ENCODE measurements around the gene INAFM2.

The INAFM2 gene

DNA sequence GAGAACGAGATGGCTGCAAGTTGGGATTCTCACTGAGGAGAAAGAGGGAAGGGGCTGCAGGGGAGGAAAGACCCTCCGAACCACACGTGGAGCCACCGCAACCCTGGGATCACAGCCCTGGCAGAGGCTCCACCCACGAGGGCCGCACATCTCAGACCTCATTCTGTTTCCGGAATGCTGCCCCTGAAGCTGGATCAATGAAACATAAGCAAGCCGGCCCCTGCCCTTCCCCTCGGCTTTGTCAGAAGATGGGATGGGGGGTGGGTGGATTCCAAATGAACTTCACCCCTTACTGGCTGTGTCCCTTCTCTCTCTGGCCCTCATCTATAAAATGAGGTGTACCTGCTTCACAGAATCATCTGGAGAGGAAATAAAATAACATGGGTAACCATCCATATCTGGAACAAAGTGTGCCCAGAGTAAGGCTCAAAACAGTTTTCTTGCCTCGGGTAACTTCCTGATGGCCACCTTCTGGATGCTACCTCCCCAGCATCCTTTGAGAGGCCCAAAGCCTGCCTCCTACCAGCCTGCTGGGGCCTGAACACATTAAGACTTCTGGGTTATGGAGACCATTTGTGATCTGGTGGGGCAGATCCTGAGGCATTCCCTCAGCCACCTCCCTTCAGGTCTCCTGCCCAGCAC, 21.9 kb downstream of the INAFM2 start:
- no peak for DNase-seq

DNA sequence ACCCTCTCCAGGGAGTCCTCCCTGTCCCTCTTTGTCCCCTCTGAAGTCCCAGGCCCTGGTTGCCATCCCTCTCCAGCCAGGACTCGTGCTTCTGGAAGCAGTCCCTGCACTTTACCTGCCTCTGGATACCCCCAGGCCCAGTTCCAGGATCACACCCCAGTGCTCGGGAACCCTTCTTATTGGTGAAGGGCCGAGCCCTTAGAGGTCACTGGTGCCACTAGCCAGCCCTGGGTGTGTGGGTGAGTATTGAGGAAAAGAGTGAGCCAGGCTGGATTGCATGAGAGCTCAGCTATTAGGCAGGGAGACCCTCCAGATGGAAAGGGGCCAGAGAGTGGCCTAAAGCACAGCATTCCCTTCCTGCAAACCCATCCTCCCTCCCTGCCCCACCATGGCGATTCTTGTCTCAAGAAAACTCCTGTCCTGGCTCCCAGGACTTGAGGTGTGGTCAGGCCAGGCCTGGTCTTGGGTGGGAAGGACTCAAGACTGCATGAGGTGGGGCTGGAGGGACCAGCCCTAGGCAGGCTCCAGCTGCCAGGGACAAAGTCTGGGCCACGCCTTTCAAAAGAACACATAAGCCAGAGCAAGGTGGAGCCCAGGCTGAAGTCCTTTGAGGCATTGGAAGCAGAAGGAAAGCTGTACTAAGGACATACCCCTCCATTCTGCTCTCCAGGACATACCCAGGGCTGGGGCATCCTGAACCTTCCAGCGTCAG, 22.5 kb downstream of the INAFM2 start:
- DNase-seq = no peak

DNA sequence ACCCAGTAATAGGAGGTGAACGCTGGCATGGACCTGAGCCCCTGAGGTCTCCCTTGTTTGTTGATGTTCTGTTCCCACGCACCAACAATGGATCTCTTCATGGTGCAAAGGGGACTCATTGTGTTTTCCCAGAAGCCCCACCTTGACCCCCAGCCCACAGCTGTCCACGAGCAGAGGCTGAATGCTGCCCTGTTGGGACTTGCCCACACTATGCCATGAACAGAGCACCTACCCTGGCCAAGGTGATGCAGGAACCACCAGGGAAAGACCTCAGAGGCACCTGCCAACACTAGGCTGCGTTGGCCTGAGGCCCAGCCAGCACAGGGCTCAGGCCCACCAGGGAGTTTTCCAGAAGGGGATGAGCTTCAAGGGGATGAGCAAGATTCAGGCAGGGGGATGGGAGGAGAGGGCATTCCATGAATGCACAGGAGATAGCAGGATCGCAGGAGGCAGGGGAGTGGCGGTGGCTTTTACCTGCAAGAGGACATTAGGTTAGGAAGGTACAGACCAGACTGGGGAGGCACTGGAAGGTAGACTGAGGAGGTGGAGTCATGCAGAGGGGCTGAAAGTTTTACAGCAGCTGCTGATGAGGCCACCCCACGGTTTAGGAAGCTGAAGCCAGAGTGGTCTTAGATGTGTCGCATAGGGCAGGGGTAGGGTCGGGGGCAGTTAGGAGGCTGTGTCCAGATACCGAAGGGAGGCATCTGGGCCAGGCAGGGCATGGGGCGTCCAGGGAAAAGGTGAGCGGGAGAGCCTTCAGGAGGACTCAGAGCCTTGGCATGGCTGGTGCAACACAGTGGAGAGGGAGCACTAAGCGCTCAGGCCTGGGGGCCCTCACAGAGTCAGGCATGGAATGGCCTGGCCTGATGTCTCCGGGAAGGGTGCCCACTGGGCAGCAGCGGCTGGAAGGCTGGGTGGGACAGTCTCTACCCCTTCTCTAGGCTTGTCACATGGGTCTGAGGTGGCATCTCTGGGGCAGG, 23.4 kb downstream of the INAFM2 start:
- no peak for DNase-seq

DNA sequence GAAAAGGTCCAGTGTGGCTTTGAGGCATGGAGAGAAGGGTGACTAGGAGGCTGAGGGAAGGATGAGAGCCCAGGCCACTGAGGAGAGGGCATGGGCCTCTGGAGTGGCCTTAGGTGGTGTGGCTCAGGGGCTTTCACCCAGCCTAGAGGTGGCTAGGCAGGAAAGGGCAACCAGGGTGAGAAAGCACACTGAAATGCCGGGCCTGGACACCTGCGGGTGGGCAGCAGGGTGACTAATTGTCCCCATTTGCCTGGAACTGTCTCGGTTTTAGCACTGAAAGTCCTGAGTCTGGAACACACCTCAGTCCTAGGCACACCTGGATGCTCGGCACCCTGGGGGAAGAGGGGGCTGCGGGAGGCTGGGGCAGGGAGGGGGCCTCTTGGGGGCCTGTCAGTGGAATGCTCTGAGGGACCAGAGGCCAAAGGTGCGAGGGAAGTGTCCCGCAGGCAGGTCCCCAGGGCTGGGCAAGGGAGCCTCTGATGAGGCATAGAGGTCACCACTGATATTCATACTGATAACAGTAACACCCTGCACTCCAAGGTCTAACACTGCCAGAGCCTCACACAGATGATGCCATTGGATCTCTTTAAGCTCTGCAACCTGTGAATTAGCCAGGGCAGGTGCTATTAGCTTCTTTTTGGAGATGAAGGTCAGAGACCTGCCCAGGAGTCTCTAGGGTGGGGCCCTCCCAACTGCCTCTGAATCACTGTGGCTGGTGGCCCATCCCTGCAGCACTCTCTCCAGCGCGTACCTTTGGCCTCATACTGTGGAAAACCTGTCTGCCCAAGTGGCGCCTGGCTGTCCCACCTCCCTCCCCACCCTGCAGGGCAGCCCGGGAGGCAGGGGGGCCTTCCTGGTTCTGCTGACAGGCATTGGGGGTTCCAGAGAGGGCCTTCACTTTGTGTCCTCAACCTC, 24.3 kb downstream of the INAFM2 start:
- DNase-seq = no peak

DNA sequence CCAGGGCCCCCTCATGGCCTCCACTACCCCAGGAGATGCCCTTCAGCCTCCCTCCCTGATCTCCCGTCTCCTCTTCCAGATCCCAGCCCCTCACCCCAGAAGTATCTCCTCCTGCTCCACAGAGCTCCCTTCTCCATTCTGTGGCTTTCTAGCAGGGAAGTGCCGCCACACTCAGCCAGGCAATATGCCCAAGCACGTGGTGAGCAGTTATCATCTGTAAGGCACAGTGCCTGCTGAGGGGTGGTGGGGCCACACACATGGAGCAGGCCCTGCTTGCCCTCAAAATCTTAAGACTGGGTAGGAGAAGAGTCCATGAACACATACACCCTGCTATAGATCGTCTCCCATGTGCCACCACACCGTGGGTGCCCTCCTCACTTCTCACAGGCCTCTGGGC, 25.0 kb downstream of the INAFM2 start:
- no peak for DNase-seq

DNA sequence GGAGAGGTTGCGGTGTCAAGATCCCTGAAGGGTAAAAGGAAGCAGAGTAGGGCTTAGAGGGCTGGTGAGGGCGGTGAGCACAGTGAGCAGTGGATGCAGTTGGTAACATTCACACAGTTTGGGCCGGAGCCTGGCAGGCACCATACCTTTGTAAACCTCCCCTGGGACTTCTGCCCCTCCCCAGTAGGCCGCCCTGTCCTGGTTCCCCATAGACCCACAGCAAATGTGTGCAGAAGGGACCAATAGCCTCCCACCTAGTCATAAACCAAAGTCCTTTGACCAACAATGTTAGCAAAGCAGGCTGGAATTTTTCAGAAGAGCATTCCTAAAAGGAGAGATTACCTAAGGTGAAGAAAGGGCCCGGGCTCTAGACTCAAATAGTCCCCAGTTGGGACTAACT, 25.7 kb downstream of the INAFM2 start:
- no peak for DNase-seq

DNA sequence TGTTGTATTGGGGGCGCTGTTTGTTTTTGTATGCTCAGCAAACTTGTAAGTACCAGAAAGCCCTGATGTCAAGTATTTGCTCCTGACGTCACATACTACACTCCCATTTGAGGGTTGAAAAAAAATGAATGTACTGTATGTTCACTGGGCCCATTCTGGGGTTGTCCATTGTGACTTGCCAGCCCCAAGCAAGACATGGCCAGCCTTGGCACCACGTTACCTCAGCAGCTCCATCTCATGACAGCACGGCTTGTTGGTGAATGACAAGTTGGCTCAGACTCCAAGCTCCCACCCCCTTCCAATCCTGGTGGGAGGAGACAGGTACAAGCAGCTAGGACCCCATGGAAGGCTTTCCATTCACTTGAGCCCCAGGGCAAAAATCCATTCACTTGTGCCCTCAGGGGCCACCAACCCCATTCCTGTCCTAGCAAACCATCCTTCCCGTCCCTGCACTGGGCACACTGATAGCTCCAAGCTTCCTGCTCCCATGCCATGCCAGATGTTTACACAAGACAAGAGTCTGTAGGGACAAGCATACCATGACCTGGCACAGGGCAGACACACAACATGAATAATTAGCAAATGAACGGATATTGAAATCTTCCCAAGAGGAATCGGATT, 28.9 kb downstream of the INAFM2 start:
- no peak for DNase-seq

DNA sequence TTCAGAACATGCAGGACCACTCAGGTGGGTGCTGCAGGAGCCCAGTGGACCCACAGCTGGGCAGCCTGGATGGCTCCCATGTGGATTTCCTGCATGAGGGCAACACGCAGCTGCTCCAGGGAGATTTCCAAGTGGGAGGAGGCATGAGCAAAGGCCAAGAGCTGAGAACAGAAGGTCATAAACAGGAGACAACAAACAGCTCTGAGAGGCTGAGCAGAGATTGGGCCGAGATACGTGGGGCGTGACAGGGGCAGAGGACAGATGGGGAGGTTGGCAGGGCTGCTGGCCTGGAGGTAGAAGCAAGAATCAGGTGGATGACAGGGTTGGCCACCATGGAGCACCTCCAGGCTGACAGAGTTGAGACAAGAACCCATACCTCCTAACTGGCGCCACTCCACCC, 30.2 kb downstream of the INAFM2 start:
- no peak for DNase-seq

DNA sequence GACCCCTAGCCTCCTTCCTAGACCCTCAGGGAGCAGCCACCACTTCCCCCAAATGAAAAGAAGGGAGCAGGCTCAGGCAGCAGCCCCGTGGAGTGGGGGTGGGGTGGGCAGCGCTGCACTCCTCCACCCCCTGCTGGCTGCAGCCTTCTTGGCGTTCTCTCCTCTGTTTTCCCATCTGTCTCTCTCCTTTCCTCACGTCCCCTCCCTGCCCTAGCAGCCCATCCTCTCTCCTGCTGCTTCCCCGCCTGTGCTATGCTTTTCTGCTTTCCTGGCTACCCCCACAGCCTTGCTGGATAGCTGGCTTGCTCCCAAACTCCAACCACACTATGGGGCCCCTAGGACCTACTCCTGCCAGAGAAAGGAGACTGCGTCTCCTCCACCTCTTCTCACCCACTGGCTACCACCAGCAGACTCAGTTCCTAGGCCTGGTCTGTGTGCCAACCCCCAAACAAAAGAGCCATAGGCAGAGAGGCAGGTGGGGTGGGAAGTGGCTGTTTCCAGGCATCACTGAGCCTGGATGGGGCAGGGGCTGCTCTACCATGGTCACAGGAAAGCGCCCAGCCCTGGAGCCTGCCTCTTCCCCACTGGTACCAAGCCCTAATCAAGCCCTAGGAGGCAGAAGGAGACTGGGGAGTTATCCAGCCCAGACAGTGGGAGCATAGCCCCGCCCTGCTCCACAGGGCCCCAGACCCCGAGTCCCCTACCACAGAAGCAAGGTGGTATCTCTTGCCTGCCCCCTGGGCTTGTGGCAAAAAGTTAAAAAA, 31.1 kb downstream of the INAFM2 start:
- no peak for DNase-seq

DNA sequence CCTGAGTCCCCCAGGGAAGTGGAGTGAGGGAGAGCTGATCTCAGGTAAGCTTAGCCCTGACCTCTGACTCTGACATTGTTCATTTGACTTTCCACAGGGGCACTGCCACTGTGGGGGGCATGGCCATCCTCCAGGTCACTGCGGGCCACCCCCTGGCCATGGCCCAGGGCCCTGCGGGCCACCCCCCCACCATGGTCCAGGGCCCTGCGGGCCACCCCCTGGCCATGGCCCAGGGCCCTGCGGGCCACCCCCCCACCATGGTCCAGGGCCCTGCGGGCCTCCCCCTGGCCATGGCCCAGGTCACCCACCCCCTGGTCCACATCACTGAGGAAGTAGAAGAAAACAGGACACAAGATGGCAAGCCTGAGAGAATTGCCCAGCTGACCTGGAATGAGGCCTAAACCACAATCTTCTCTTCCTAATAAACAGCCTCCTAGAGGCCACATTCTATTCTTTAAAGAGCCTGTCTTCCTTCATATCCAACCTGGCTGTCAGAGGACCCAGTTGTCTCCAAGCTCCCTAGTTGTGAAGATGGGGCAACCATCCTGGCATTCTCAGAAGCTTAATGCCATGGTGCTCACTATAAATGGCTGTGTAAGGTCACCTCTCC, 32.6 kb downstream of the INAFM2 start:
- no peak for DNase-seq

DNA sequence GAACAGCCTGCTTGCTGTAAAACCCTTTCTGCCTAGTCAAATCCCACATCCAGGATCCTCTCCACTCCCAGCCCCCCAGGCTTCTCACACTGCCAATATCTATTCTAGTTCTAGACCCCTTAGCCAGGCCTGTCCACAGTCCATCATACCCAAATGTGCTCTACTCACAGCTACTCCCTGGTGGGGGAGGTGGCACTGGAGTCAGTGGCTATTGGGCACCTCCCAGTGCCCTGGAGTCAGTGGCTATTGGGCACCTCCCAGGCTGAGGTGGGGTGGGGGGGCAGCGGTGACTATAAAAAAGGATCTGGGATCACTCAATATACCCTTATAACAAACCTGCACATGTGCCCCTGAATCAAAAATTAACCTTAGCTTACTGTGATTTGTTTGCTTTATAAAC, 33.8 kb downstream of the INAFM2 start:
- DNase-seq = no peak

DNA sequence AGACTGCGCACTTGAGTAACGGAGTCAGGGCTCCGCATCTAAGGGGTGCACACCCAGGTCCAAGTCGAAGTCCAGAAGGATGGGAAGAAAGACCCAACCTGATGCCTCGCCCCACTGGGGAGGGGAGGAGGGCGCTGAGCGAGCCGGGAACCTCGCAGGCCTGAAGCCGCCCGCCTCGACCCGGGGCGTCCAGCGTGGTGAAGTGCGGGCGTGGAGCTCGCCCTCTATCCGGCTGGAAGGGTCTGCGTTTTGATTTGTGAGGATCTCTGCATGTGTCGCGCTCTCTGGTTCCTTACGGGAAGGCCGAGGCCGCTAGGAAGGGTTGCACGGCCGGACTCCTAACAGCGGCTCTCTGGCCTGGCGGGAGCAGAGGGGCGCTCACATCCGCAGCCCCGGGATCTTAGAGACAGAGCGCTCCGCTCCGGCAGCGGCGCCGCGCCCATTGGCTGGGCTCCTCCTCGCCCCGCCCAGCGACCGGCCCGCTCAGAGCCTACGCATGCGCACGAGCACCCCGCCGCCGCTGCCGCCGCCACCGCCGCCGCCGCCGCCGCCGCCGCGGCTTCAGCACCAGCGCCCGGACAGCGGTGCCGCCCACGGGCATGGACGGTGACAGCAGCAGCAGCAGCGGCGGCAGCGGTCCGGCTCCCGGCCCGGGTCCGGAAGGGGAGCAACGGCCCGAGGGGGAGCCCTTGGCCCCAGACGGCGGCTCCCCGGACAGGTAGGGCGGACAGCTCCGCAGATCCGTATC, 34.4 kb downstream of the INAFM2 start, which contains the start of gene DISP2:
Gene DISP2, plus strand, starts transcription at position 497 of the 748 bp plus-strand sequence. Its CDS starts 103 bp downstream, at position 600.
- DNase-seq = peak; percentile 88

DNA sequence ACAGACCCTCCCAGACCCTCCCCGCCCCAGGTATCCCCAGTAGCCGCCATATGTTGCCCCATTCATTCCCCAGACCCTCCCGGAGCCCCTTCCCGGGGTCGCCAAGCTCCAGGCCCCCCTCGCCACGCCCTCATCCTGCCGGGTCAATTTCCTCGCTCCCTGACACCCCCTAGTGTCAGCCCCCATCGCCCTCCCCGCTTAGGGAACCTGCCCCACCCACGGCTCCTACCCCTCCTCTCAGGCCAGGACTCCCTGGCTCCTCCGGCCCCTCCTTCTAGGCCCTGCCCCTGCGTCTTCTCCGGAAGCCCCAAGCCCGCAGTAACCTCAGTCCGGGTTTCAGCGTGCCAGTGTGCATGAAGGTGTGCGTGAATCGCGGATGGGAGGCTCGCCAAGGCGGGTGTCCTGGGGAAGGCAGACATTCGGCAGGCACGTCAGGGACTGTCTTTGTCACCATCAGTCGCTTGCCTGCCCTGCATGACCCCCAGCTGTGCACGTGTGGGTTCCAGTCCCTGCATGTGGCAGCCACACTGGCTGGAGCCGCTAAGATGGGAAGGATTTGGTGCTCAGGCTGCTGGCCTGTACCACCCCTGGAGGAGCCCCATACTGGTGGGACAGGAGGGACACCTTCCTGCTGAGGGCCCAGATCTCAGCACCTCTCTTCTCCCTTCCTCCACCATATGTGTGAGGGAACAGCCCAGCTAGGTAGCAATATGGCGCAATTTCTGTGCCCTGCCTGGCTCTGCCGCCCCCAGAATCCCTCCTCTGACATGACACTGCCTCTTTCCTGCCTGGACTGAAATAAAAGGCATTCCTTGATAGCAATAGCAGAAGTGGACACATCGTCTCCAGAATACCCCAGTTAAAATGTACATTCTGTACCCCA, 35.2 kb downstream of the INAFM2 start:
- DNase-seq = no peak

DNA sequence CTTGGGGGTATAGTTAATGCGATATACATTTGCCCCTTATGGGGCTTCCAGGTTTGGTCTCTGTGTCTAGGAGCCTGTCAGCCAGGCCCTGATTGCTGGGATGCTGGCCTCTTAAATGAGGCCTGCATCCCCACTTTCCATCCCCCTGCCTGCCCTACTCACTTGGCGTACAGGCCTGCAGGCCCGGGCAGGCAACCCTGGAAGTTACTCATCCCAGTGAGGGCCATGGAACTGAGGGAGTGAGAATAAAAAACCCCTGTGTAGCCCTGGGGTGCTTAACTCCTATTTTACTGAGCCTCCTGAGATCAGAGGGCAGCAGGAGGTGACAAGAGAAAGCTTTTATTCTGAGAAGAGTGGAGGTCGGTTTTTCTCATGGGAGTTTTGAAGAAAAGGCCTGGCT, 36.5 kb downstream of the INAFM2 start:
- DNase-seq = no peak

DNA sequence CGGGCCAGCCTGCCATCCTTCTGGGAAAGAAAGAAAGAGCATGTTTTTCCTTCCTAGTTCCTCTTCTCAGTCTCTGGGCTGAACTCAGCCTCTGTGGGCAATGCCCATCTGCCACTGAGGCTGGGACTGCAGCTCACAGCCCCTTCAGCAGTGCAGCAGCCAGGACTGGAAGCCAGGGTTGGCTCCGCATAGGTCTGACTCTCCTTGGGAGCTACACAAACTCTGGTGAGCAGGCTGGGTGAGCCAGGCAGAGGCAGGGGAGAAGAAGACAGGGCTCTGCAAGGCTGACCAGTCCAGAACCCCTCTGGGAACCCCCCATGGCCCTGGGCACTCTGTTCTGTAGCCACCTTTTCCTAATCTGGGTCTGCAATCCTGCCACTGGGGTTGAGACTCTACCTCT, 38.1 kb downstream of the INAFM2 start:
- no peak for DNase-seq

DNA sequence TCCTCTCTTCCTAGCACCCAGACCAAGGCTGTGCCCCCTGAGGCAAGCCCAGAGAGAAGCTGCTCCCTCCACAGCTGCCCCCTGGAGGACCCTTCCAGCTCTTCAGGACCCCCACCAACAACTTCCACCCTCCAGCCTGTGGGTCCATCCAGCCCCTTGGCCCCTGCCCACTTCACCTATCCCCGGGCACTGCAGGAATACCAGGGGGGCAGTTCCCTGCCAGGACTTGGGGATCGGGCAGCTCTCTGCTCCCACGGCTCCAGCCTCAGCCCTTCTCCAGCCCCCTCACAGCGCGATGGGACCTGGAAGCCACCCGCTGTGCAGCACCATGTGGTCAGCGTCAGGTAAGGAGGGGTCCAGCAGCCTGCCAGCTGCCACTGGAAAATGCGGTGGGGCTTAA, 40.1 kb downstream of the INAFM2 start:
- DNase-seq = no peak

DNA sequence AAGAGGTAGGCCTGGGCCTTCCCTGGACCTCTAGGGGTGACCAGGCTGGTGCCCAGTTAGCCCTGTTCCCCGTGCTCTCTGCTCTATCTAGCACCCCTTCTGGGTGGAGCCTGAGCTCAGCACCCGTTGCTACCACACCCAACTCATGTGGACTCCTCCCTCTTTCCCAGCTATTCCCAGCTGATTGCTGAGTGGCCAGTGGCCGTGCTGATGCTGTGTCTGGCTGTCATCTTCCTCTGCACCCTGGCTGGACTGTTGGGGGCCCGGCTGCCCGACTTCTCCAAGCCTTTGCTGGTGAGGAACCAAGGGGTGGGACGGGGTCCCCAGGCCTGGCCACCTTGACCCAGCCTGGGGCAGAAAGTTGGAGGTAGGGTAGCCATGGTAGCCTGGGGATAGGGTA, 40.8 kb downstream of the INAFM2 start:
- no peak for DNase-seq

DNA sequence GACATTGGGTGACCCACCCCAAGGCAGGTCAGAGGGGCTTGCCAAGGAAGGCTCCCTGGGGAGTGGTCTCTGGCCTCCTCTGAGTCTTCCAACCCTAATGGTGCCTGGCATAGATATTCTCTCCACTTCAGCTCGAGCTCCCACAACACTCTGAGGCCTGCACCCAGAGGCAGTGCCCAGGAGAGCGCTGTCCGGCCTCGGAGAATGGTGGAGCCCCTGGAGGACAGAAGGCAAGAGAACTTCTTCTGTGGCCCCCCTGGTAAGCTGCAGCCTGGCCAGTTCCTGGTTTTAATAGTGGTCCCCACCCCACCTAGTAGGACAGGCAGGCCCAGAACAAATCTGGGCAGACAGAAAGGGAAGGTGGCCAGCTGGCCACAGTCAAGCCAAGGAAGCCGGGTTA, 41.5 kb downstream of the INAFM2 start:
- DNase-seq = no peak

Data from CD4-positive, alpha-beta T cell treated with Interleukin-15 for 1 hour (primary cell).